NB4 (cell line): Measurements from ENCODE around the gene MIER1.

Experiments
- CTCF ChIP-seq: IDR thresholded peaks from one replicate; pipeline ENCODE4 v1.5.1; 2012; ENCODE audit warnings: low read depth, low read length
- MAX ChIP-seq: IDR thresholded peaks from 2 replicates; pipeline ENCODE4 v1.6.1; 2011; ENCODE audit warnings: low read depth, low read length
- POLR2A ChIP-seq: IDR thresholded peaks from 2 replicates; pipeline ENCODE4 v1.6.1; 2011; ENCODE audit warnings: mild to moderate bottlenecking; ENCODE audit not compliant: insufficient read length; ENCODE audit errors: extremely low read depth

GRCh38 chr1:66985835-66986234, 61.0 kb downstream of the MIER1 start:
- TF ChIP-seq CTCF (no peak), POLR2A (no peak), MAX (no peak)
